ENCODE data around the gene MSMB.
"Not testable (repeated sequence)": the region's sequence is repeated elsewhere in the genome, so short reads cannot be mapped to it uniquely, and the experiment has no call there.

The MSMB gene

DNA sequence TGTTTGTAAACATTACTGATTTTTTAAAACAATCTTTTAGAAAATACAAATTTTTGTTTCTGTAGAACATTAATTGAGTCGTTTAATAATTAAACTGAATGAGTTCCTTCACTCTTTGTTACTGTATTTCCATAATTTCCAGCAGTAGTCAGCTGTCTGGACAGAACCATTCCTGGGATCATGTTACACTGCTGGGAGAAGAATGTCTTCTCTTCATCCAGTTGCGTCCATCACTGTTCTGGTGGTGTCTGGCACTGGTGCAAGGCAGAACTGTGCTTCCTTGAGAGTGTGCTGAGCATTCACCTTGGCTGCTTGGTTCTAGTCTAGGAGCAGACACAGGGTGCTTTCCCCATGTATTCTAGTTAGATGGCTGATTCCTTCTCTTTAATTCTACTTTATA is 61.6 kb downstream of the MSMB start:
- H2AFZ ChIP-seq (ENCODE audit: low read depth, low read length, severe bottlenecking); H3K9me2 ChIP-seq (replicated peaks; ENCODE audit: insufficient read depth, low read length); H3F3A ChIP-seq (ENCODE audit: insufficient read depth); H3K9ac ChIP-seq (ENCODE audit: low read length); H3K4me2 ChIP-seq (ENCODE audit: low read depth, low read length, poor library complexity, severe bottlenecking); H3K36me3 ChIP-seq (ENCODE audit: low read length); H4K20me1 ChIP-seq (ENCODE audit: low read depth, low read length); H3K9me3 ChIP-seq (ENCODE audit: insufficient read depth, low read length); H3K27ac ChIP-seq (ENCODE audit: low read depth, low read length); H3K4me3 ChIP-seq (ENCODE audit: insufficient read depth, low read length, poor library complexity, severe bottlenecking); H3K27me3 ChIP-seq (ENCODE audit: low read length); H3K79me2 ChIP-seq (ENCODE audit: insufficient read depth, low read length): not testable (repeated sequence)

DNA sequence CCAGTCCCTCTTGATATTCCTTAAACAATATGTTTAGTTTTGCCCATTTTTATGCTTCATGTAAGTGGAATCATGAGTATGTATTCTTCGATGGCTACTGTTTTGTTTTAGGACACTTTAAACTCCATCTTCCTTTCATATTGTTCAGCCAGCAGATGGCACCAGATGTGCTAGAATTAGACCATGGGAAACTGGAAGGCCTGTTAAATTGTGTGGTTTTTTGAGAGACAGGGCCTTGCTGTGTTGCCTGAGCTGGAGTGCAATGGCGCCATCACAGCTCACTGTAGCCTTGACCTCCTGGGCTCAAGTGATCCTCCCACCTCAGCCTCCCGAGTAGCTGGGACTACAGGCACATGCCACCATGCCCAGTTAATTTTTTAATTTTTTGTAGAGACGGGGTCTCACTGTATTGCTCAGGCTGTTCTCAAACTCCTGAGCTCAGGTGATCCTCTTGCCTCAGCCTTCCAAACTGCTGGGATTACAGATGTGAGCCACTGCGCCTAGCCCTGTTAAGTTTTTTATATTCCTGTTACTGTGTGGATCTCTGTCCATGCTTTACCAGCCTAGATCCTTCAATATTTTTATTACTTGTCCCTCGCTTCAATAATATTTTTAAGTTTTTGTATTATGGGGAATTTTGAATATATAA is 62.4 kb downstream of the MSMB start:
- H4K20me1 ChIP-seq (ENCODE audit: low read depth, low read length); H3K36me3 ChIP-seq (ENCODE audit: low read length); H3K27ac ChIP-seq (ENCODE audit: low read depth, low read length); H3K9me2 ChIP-seq (replicated peaks; ENCODE audit: insufficient read depth, low read length); H3K9ac ChIP-seq (ENCODE audit: low read length); H3K4me2 ChIP-seq (ENCODE audit: low read depth, low read length, poor library complexity, severe bottlenecking); H2AFZ ChIP-seq (ENCODE audit: low read depth, low read length, severe bottlenecking); H3K27me3 ChIP-seq (ENCODE audit: low read length); H3K9me3 ChIP-seq (ENCODE audit: insufficient read depth, low read length); H3K4me3 ChIP-seq (ENCODE audit: insufficient read depth, low read length, poor library complexity, severe bottlenecking); H3K79me2 ChIP-seq (ENCODE audit: insufficient read depth, low read length); H3F3A ChIP-seq (ENCODE audit: insufficient read depth): not testable (repeated sequence)

Data from SU-DHL-6 (cell line).